Ovary (tissue), 9 donors: Measurements from ENCODE around the gene COL11A2. TPM values are rescaled to one million over a fixed set of nuclear protein-coding genes. Genes with fewer than 3 reads are reported as not detected.

Experiments
- DNase-seq, 5 donors: peaks; one replicate each; pipeline ENCODE4 v3.0.0-alpha.2; 2019 to 2020
- H3K27ac ChIP-seq, 2 donors: fragments of 200-600 bp; one replicate each; pipeline versions ENCODE4 v1.5.1 to v1.8.0; 2019 to 2022
- H3K27me3 ChIP-seq: fragments of 200-600 bp; one replicate; pipeline ENCODE4 v1.8.0; 2022
- H3K36me3 ChIP-seq: fragments of 200-600 bp; sonication (generic); one replicate; pipeline ENCODE4 v1.5.1; 2019
- H3K4me1 ChIP-seq: one replicate; pipeline ENCODE4 v1.8.1; 2013; ENCODE audit warnings: mild to moderate bottlenecking, moderate library complexity; ENCODE audit not compliant: insufficient read depth
- H3K4me3 ChIP-seq: fragments of 200-600 bp; sonication (generic); one replicate; pipeline ENCODE4 v1.5.1; 2017
- H3K9me3 ChIP-seq, 2 donors: fragments of 200-600 bp in 1 of 2; sonication (generic) in 1 of 2; one replicate each; pipeline versions ENCODE4 v1.5.1 to v1.8.1; 2013 to 2019; ENCODE audit warnings: mild to moderate bottlenecking in 1 of 2, moderate library complexity in 1 of 2
- CTCF ChIP-seq, 3 donors: fragments of 450-650 bp in 2 of 3; fragments of 200-600 bp in 1 of 3; IDR thresholded peaks; one replicate each; pipeline versions ENCODE4 v1.5.1 to v1.8.0; 2016 to 2022; ENCODE audit warnings: antibody characterized with exemption in 3 of 3, mild to moderate bottlenecking in 1 of 3
- EP300 ChIP-seq: sonication (generic); formaldehyde crosslinking; IDR thresholded peaks from one replicate; pipeline ENCODE4 v1.6.1; 2017; ENCODE audit warnings: antibody characterized with exemption
- POLR2A ChIP-seq: fragments of 450-650 bp; IDR thresholded peaks from one replicate; pipeline ENCODE4 v1.6.1; 2017; ENCODE audit warnings: antibody characterized with exemption, mild to moderate bottlenecking, moderate library complexity
- WGBS, 3 donors: extraction: QIAGEN DNeasy Blood & Tissue Kit in 1 of 3; methylation state at CpG; one replicate each; pipeline versions ENCODE4 v1.1.5 to v1.1.7; 2013 to 2017; 5-methylcytosine and 5-hydroxymethylcytosine counted together
- intact Hi-C, 4 donors: fragments of 100-400 bp; cut with DNase I; formaldehyde crosslinking; loops; one replicate each; pipeline versions ENCODE4 v1.11.0 to v1.15.1; 2022 to 2023
- polyA plus RNA-seq, 2 donors: library from polyadenylated mRNA; stranded (reverse); fragments of 200-250 nt in 1 of 2; fragments of 350-450 nt in 1 of 2; fragmentation: Illumina TruSeq in 1 of 2; extraction: RNeasy Lipid Tissue Mini Kit (QIAGEN cat#74804) in 1 of 2; gene quantifications; one replicate each; pipeline ENCODE4 v1.2.3, GENCODE V29; 2013 to 2014
- total RNA-seq, 7 donors: library from RNA; depleted of rRNA in 2 of 7; stranded (reverse); fragments of >200 nt in 2 of 7; fragmentation: NEBNext Ultra II Directional in 3 of 7; extraction: Animal tissue kit (Norgen Biotek cat#: 25700) in 3 of 7; gene quantifications; one replicate each; pipeline versions ENCODE4 v1.1.0 to v1.2.4, GENCODE V29; 2016 to 2023
- donor health status: DM: no; HTN: no; CAD: no; lungs with moderate emphysema.
- donor health status: DM: no; HTN: no; CAD: no.
- donor health status: Bipolar disorder and iron deficiency.
- donor health status: DM: yes; HTN: yes; CAD: no.
- donor health status: DM: no; HTN: no; CAD: no.
- donor health status: DM: yes; HTN: yes; CAD: no.

The COL11A2 gene
- total and polyA plus RNA-seq, 9 donors, result 0.52 to 1.2 (median 0.92) TPM

GRCh38 chr6:33204415-33205190, 12.3 kb upstream of the COL11A2 start, which contains the start of gene HSD17B8:
Gene HSD17B8, plus strand, starts transcription at chr6:33204655. Its CDS starts 14 bp downstream, at chr6:33204669.
- H3K36me3 ChIP-seq, result no peaks in the 10 kb centered on the region
- H3K27ac ChIP-seq, result no peak within 1 kb of the TSS
- intact Hi-C loops, result no loop called here
- H3K9me3 ChIP-seq, result no peaks in the 10 kb centered on the region
- no peaks in the 10 kb centered on the region for H3K27me3 ChIP-seq
- H3K4me1 ChIP-seq, result peaks cover 31% of the 10 kb centered on the region
- DNase-seq, result peak; percentile 90 to 95 (median 91)
- TF ChIP-seq EP300, result no peak
- peak in 1 of 3 donors; percentile 15 for TF ChIP-seq CTCF (IDR thresholded peaks at IDR 0.05)
- WGBS, 3 donors, result 2 to 4% (median 2%) methylated on average over 45 to 48 of the region's 48 CpGs
- peak within 1 kb of the TSS; percentile 57 for H3K4me3 ChIP-seq

GRCh38 chr6:33204165-33204414, 11.8 kb upstream of the COL11A2 start:
- peak overlapping the region; percentile 57 for H3K4me3 ChIP-seq
- H3K27ac ChIP-seq, result no peak overlapping the region
- no peaks in the 10 kb centered on the region for H3K9me3 ChIP-seq
- H3K36me3 ChIP-seq, result no peaks in the 10 kb centered on the region
- intact Hi-C loops, result no loop called here
- H3K4me1 ChIP-seq, result peaks cover 31% of the 10 kb centered on the region
- 2 to 13% (median 6%) methylated on average over 4 of the region's 4 CpGs for WGBS, 3 donors
- DNase-seq, result no peak
- no peaks in the 10 kb centered on the region for H3K27me3 ChIP-seq
- no peak for TF ChIP-seq EP300
- no peak for TF ChIP-seq CTCF (IDR thresholded peaks at IDR 0.05)
- no peak for TF ChIP-seq POLR2A

- no peaks in the 10 kb centered on the region for H3K36me3 ChIP-seq
- no peak overlapping the region for H3K4me3 ChIP-seq
- peaks cover 31% of the 10 kb centered on the region for H3K4me1 ChIP-seq
- no peak overlapping the region for H3K27ac ChIP-seq
- H3K9me3 ChIP-seq, result no peaks in the 10 kb centered on the region
- no peaks in the 10 kb centered on the region for H3K27me3 ChIP-seq
- intact Hi-C loops, result no loop called here
- no peak for TF ChIP-seq CTCF (IDR thresholded peaks at IDR 0.05)
- TF ChIP-seq POLR2A, result no peak
- no peak for TF ChIP-seq EP300
- WGBS, 3 donors, result 87 to 91% (median 89%) methylated on average over 7 of the region's 7 CpGs
- no peak for DNase-seq
Measured at GRCh38 chr6:33203443-33204164, 11.3 kb upstream of the COL11A2 start.

GRCh38 chr6:33202799-33203198, 10.5 kb upstream of the COL11A2 start:
- 69 to 81% (median 78%) methylated on average over 6 of the region's 6 CpGs for WGBS, 3 donors
- DNase-seq, result peak in 1 of 5 donors; percentile 34
- Histone ChIP-seq H3K36me3 (no peaks in the 10 kb centered on the region), H3K4me3 (no peak overlapping the region), H3K9me3 (no peaks in the 10 kb centered on the region), H3K4me1 (peaks cover 31% of the 10 kb centered on the region), H3K27ac (no peak overlapping the region), H3K27me3 (no peaks in the 10 kb centered on the region)
- TF ChIP-seq POLR2A (no peak), CTCF (IDR thresholded peaks at IDR 0.05) (no peak), EP300 (no peak)
- intact Hi-C loops, result no loop called here
